Esophagus squamous epithelium (tissue), 4 donors: ENCODE data around the gene AMZ1.

ENCODE experiments used
- POLR2A ChIP-seq, 4 donors: fragments of 450-650 bp; IDR thresholded peaks; one replicate each; pipeline ENCODE4 v1.6.1; 2017; ENCODE audit warnings: antibody characterized with exemption in 4 of 4, mild to moderate bottlenecking in 4 of 4, moderate library complexity in 3 of 4
- TF ChIP-seq, protein P1 (sequence below), 6 experiments: fragments of 450-650 bp in 4 of 6; fragments of 200-600 bp in 2 of 6; sonication (generic) in 2 of 6; IDR thresholded peaks; one replicate each; pipeline ENCODE4 v1.5.1; 2016 to 2019; ENCODE audit warnings: antibody characterized with exemption in 6 of 6, mild to moderate bottlenecking in 4 of 6, moderate library complexity in 4 of 6

- TF ChIP-seq, protein P1, sequence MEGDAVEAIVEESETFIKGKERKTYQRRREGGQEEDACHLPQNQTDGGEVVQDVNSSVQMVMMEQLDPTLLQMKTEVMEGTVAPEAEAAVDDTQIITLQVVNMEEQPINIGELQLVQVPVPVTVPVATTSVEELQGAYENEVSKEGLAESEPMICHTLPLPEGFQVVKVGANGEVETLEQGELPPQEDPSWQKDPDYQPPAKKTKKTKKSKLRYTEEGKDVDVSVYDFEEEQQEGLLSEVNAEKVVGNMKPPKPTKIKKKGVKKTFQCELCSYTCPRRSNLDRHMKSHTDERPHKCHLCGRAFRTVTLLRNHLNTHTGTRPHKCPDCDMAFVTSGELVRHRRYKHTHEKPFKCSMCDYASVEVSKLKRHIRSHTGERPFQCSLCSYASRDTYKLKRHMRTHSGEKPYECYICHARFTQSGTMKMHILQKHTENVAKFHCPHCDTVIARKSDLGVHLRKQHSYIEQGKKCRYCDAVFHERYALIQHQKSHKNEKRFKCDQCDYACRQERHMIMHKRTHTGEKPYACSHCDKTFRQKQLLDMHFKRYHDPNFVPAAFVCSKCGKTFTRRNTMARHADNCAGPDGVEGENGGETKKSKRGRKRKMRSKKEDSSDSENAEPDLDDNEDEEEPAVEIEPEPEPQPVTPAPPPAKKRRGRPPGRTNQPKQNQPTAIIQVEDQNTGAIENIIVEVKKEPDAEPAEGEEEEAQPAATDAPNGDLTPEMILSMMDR (IDR thresholded peaks at IDR 0.05) = no peak
- TF ChIP-seq POLR2A (IDR thresholded peaks at IDR 0.05) = no peak
Observed at GRCh38 chr7:2646680-2647571, 41.1 kb upstream of the AMZ1 start.
